HUDEP-2 (cell line): ENCODE measurements around the gene CAMKMT.

Experiments used
- DNase-seq, 76 experiments: peaks; one replicate each; lab custom pipeline; 2025; ENCODE audit not compliant: unreplicated experiment in 76 of 76; lab: John Stamatoyannopoulos, UW

Gene CAMKMT

DNA sequence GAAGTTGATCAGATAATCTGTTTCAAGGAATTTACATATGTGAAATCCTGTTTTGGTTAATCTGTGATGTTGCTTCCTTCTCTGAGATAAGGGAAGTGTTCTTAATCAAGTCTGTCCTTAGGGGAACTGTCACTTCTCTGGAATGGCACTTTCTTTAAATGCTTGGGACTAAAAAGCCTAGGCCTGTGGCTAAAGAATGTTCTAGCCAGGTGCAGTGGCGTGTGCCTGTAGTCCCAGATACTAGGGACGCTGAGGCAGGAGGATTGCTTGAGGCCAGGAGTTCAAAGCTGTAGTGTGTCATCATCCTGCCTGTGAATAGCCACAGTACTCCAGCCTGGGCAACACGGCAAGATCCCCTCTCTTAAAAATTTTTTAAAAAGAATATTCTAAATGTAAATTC is 362.2 kb downstream of the CAMKMT start:
- no peak for DNase-seq

DNA sequence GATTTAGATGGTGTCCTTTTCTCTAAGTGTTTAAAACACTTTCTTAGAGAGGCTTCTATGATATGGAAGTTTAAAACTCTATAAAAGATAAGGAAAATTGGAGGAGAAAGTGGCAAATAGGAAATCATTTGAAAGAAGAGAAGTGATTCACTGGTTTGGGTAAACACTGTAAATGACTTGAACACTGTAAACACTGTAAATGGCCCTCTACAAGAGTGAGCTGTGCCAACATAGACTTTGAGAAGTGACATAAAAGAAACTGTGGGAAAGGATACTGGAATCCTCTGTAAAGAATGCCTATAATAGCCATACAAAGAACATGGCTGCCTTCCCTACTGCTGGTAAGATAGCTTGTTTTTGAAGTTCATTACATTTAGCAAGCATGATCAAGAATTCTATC is 368.8 kb downstream of the CAMKMT start:
- no peak for DNase-seq

DNA sequence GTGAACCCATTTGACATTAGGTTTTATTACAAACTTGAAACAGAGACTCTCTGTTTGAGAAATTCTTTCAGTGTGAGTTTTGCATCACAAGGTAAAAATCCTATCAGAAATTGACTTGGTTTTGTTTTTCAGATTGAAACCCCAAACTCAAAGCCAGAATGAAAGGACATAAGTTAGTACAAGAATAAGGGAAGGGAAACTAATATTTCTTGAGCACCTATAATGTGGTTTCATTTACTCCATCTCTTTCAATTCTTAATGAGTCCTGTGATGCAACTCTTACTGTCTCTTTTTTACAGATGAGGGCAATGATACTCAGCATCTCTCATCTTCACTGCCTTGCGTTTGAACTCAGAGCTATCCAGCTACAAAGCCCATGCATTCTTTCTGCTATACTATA is 369.8 kb downstream of the CAMKMT start:
- no peak for DNase-seq

DNA sequence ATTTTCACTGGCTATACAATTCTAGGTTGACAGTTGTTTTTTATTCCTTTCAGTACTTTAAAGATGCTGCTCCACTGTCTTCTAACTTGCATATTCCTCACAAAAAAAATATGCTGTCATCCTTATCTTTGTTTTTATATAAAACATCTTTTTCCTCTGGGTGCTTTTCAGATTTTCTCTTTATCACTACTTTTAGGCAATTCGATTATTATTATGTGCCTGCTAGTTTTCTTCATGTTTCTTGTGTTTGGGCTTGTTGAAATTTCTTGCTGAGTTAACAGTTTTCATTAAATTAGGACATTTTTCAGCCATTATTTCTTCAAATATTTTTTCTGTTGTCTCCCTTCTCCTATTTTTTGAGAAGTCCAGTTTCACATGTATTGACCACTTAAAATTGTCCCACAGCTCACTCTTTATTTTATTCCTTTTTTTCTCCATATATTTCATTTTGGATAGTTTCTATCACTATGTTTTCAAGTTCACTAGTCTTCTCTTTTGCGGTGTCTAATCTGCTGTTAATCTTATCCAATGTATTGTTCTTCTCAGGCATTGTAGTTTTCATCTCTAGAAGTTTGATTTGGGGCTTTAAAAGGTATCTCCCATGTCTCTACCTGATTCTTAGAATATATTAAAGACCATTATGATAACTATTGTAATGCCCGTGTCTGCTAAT is 374.7 kb downstream of the CAMKMT start:
- DNase-seq = no peak

DNA sequence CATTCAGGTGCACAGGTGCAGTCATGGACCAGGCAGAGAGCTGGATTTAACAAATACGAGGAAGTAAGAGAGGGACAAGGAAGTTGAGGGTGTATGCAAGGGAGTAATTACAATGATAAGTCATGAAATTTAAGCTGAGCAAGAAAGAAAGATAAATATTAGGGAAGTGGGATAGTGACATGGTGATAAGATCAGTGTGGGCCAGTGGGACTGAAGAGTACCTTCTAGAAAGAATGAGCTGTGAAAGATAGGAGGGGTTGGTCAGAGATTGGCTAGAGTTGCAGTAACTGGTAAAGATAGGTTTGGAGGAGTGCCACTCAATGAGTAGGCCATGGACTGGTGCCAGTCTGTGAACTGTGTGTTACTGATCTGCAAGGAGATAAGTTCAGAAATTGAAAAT is 378.9 kb downstream of the CAMKMT start:
- DNase-seq = peak in 71 of 76 experiments; percentile 16 to 94 (median 70)

DNA sequence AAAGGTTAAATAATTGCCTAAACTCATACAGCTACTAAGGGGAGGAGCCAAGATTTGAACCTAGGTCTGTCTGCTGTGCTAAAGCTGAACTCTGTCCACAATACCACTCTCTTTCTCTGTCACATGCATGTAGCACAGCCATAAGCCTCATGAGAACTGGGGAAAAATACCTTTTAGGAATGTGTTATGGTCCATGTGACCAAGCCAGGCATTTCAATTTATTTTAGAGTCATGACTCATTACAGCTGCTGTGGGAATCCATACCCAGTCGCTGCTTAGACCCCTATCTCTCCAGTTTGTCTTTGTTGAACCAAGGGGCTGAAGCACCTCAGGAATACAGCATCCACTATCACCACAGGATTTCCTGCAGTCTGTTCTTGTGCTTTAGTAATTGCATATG is 379.8 kb downstream of the CAMKMT start:
- DNase-seq = peak in 1 of 76 experiments; percentile 34

DNA sequence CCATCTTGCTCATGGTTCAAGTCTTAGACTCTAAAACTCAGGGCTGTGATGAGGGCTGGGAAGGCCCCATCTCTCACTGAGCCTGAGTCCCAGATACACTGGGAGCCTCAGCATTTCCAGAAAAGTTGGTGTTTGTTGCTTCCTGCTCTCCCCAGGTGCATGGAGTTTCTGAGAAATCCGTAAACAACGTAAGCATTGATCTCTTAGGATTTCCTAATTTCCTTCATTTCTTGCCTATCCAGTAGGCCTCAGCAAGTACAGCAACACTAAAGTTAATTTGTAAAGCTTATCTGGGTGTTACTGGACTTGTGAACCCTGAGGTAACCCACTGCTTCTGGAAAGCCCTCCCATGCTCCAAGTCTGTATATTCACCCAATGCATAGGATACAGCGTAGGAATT is 380.3 kb downstream of the CAMKMT start:
- DNase-seq = no peak

DNA sequence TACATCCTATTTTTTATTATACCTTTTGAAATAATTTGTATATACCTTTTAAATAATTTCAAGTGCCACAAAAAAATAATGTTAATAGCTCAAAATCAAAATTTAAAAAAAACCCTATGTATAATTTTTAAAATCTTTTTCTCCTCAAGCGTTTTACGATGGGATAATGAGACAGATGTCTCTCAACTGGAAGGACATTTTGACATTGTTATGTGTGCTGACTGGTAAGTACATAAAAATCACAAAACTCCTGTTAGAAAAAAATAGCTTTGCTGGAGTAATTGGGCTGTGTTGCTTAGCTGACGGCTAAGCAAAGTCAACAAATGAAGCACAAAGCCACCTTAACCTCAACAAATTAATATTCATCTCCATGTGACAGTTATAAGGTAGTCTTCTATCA is 381.7 kb downstream of the CAMKMT start:
- DNase-seq = no peak

DNA sequence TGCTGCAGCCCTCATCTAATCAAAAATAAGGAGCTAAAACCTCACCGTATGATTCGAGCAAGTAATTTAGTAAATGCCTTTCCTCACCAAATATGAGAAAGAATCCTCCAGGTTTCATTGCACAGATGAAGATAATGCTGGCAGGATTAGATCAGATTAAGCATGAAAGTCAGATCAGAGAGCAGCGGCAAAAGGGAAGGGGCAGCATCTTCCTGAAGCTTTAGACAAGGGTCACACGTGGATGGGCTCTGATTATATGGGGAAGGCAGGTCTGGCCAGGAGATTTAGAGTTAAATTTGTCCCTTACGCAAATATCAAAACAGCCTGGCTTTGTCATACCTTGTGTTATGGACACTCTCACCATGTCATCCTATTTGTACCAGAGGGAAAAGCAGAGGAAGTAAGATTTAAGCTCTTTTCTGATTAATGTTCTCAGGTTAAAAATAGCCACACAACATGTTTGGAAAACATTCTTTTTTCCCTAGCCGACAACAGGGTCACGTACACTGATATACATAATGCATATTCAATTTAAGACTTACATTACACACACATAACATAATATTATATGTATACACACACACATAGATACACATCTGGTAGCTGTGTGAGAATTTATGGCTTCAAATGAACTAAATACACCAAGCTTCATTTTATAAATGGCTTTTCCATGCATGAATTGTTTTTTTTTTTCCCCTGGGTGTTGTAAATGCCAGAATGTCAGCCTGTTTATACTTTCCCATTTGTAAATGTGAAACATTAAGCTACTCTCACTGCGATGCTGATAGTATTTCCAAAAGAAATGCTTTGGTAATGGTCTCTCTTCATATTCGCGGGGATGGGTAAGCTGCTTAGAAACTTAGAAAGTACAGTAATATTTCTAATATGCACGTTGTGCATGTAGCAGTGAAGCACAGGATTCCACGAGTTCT is 383.5 kb downstream of the CAMKMT start:
- DNase-seq = no peak

DNA sequence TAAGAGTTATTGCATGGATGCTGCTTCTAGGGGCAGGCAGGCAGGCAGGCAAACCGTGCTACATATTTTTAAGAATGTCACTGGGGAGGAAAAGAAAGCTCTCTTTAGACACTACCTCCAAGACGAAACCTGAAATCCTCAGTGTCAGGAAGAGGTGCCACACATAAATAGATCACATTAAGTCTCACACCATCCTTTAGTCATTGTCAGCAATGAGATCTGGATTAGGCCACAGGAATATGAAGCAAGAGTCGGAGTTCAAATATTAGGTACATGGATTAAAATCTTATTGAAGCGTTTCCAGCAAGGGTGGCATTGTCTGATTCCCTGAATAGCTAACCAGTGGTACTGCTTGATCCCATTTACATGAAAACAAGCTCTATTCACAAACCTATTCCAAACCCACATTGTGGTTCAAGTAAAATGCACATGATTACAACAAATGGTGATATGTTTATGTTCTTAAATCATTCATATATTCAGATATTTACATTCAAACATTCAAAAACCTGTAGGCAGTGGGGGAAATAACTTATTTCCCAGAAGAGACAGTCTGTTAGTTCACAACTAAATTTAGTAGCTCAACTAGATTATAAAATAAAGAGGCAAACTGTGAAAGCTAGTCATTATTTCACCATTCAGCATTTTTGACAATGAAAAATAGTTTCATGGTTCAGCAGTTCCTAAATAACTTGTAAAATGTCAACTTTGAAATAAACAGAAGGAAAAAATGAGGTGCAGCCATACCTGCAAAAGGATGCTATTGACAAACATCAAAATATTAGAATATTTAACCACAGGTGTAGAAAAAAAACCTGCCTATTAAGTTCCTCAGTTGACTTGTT is 384.4 kb downstream of the CAMKMT start:
- no peak for DNase-seq

DNA sequence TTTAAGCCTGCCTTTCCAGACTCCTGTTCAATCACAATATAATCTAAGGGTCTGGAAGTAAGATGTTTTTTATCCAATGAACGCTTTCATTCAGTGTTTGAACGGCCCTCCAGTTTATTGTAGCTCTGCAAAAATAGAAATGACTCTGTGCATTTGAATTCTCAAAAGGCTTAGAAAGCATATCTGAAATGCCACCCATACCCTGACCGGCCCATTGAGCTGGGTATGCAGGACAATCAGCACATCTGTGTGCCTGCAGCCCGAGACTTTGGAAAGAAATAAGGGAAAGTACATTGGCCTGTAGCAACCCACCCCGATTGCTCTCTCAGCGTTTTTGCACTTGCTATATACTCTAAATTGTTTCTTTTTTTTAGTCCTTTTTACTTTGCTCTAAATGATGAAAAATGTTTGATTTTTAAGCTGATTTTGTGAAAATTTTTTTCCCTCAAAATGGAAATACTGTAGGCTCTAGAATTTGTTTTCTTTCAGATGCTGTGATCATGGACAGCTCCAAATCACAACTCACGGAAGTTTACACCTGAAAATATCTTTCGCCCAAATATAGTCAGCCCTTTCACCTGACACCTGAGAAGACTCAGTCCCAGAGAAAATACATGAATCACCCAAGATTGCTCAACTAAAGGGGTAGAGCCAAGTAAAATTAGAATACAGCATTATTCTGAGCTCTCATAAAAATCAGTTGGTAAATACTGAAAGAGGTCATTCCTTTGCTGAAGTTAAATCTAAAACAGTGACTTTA is 385.3 kb downstream of the CAMKMT start:
- DNase-seq = no peak

DNA sequence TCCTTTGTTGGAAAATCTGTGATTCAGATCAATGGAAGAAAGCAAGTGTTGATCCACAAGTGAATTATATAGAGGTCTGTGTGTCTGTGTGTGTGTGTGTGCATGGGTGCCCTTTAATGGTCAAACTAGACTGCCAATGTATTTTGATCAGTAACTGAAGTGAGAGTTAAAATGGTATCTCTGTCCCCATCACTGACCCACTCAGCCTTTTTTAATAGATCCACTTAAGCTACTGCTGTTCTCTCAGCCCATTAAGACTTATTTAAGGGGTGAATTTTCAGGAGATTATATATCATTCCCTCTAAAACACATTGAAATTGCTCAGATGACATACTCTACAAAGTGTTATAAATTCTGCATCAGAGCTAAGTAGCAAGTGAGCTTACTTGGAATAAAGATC is 386.0 kb downstream of the CAMKMT start:
- no peak for DNase-seq

DNA sequence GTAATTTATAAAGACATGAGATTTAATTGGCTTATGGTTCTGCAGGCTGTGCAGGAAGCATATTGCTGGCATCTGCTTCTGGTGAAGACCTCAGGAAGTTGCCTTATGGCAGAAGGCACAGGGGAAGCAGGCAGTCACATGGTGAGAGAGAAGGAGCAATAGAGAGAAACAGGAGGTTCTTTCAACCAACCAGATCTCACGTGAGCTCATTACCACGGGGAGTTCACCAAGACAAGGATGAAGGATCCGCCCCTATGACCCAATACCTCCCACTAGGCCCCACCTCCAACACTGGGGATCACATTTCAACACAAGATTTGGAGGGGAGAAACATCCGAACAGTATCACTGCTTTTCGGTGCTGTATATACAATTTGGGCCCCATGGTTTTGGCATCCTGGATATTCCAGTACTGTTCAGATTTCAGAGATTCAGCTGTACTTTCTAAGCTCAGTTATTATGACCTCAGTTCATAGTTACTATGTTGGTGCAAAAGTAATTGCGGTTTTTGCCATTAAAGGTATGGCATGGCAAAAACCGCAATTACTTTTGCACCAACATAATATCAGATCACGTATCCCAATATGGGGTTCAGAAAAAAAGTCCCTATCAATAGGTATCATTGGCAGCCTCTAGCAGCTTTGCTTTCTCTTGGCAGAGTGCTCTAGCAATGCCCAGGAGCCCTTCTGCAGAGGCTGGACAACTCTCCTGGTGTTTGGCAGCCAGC is 390.2 kb downstream of the CAMKMT start:
- DNase-seq = peak in 6 of 76 experiments; percentile 5 to 34 (median 11)

DNA sequence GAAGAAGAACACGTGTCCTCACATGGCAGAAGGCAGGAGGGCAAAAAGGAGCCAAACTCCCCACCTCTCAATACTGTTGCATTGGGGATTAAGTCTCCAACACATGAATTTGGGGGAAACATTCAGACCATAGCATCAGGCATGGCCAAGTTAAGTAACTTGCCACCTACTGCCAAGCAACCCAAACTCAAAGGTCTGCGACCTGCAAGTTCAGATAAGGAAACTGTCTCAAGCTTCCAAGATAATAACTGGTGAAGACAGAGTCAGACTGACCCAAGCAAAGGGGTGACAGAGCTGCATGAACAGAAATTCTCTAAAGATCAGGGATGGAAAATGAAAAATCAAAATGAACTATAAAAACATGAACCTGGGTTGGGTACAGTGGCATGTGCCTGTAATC is 391.0 kb downstream of the CAMKMT start:
- DNase-seq = peak in 38 of 76 experiments; percentile 3 to 71 (median 30)

DNA sequence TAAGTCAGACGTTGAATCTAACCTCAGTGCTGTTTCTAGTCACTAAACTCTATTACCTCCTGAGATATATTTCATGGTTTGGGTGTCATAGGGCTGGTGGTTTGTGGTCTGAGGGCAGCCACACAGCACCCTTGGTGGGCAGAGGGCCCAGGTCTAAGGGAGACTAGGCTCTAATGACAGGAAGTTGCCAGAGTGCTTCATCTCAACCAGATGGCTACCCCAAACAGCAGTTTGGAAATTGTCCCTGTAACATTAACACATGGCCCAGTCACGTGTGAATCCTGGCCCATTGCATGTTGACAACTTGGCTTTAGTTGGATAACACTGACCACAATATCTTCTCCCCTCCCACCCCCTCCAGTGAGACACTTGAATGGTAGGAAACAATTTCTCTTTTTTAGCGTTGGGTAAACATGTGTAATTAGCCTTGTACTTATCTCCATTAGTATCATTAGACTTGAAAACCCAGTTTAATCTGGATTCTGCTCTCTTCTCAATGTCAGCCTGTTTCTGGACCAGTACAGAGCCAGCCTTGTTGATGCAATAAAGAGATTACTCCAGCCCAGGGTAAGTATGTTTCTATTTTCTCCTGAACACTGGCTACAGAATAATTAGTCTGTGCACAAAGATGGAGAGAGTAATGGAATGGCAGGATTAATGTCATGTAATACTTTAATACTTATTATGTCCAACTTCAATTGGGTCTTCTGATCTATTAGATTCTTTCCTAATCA is 392.0 kb downstream of the CAMKMT start:
- peak in 46 of 76 experiments; percentile 3 to 72 (median 30) for DNase-seq

DNA sequence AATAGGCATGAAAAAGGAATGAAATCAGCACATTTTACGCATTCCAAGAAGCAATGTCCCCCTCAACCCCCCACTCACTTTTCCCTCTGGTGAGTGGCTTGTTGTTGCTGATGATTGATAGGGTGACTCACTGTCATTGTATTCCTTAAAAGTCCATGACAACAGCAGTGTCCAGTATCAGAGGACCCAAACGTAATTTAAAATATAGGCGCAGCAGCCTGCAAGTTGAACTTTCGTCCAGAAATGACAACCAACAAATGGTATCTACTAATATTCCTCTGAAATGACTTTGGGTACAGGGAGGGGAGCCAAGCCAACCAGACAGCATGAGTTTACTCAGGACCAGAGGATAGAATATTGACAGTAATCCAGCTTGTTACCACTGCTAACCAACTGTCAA is 396.8 kb downstream of the CAMKMT start:
- DNase-seq = no peak

DNA sequence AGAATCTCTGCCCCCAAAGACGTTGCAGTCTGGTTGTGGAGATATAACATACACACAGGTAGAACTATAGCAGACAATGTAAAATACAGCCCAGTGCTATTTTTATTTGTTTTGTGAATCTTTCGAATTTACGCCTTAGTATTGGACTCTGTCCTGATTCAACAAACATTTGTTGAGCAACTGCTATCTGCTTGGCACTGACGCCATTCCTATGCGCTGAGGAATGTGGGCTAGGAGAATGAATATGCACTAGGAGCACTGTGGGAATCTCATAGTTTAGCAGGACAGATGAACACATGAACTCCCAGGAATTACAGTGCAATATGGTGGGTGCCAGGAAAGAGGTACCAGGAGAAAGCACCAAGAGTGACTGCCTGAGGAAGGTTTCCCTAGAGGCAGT is 398.1 kb downstream of the CAMKMT start:
- DNase-seq = no peak

DNA sequence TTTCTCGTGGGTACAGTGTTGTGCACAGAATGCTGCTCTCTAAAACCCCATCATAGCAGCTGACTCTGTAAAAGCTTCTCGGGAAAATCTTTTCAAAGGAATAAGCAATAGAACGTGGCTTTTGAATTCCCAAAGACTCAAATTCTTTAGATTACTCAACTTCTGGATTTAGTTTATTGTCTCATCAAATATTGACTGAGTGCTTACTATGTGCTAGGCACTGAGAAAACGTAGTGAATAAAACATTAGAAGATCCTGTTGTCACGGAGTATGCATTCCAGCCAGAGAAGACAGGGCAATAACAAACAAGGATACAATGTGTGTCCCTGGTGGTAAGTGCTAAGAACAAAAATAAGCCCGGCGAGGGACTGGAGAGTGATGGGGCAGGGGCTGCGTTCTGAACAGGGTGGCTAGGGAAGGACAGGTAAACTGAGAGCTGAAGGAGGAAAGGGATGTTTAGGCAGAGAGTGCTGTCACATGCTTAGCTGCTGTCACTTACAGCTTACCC is 401.6 kb downstream of the CAMKMT start:
- DNase-seq = no peak

DNA sequence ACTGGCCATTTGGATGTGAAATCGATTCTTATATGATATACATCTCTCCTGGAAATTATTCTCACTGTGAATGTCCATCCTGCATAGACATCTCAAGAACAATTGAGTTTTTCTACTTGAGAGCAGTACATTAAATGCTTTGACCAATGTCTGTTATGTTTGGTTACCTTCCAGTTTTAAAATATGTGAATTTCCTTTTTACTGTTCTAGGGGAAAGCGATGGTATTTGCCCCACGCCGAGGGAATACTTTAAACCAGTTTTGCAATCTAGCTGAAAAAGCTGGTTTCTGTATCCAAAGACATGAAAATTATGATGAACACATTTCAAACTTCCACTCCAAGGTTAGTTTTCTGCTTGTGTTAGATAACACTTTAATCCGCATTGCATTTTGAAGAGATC is 404.5 kb downstream of the CAMKMT start:
- DNase-seq = peak in 4 of 76 experiments; percentile 10 to 35 (median 21)
